PC-9 (cell line): ENCODE results near the gene KLHL1. TPM values are rescaled to one million over a fixed set of nuclear protein-coding genes. Genes with fewer than 3 reads are reported as not detected.

Source experiments
- BruUV-seq: library from RNA; stranded (reverse); fragments of 400-500 nt; replicated peaks from 2 replicates; lab custom pipeline; 2021; lab: Mats Ljungman, UMichigan
- CTCF ChIA-PET: fragments of 300-600 bp; sonication (Branson Sonifier 250); formaldehyde crosslinking; loops from one replicate; lab custom pipeline; 2022; ENCODE audit warnings: antibody characterized with exemption; lab: Charles Lee
- POLR2A ChIA-PET: fragments of 300-600 bp; sonication (Branson Sonifier 250); formaldehyde crosslinking; loops from one replicate; lab custom pipeline; 2022; ENCODE audit warnings: antibody characterized with exemption; ENCODE audit not compliant: unreplicated experiment; lab: Charles Lee
- DNase-seq, 2 experiments: peaks; one replicate each; pipeline versions ENCODE4 v3.0.0 to v3.0.0-alpha.2; 2015 to 2022; ENCODE audit warnings: mixed read lengths in 1 of 2
- H2AFZ ChIP-seq: fragments of 200-600 bp; sonication (generic); 2 replicates; pipeline ENCODE4 v1.8.1; 2017; ENCODE audit warnings: antibody characterized with exemption
- H3F3A ChIP-seq: fragments of 200-600 bp; sonication (generic); 2 replicates; pipeline ENCODE4 v1.8.1; 2017; ENCODE audit warnings: antibody characterized with exemption, mild to moderate bottlenecking, low read depth; ENCODE audit not compliant: insufficient read depth
- H3K27ac ChIP-seq: fragments of 200-600 bp; sonication (generic); 2 replicates; pipeline ENCODE4 v1.6.1; 2016; ENCODE audit warnings: mixed run types
- H3K27me3 ChIP-seq: fragments of 200-600 bp; sonication (generic); 2 replicates; pipeline ENCODE4 v1.6.1; 2016; ENCODE audit warnings: low read depth, mixed run types; ENCODE audit not compliant: insufficient read depth
- H3K36me3 ChIP-seq: fragments of 200-600 bp; sonication (generic); 2 replicates; pipeline ENCODE4 v1.6.1; 2016; ENCODE audit warnings: low read depth, mixed run types
- H3K4me1 ChIP-seq: fragments of 200-600 bp; sonication (generic); replicated peaks from 2 replicates; pipeline ENCODE4 v1.6.1; 2016; ENCODE audit warnings: mixed run types; ENCODE audit not compliant: insufficient read depth
- H3K4me2 ChIP-seq: fragments of 200-600 bp; sonication (generic); 2 replicates; pipeline ENCODE4 v1.6.1; 2017; ENCODE audit warnings: mixed run types
- H3K4me3 ChIP-seq: fragments of 200-600 bp; sonication (generic); 2 replicates; pipeline ENCODE4 v1.6.1; 2016; ENCODE audit warnings: mixed run types
- H3K79me2 ChIP-seq: fragments of 200-600 bp; sonication (generic); 2 replicates; pipeline ENCODE4 v1.6.1; 2017; ENCODE audit warnings: low read depth, mixed run types
- H3K9me2 ChIP-seq: fragments of 200-600 bp; sonication (generic); 2 replicates; pipeline ENCODE4 v1.8.1; 2017; ENCODE audit warnings: mild to moderate bottlenecking; ENCODE audit not compliant: insufficient read depth
- H3K9me3 ChIP-seq: fragments of 200-600 bp; sonication (generic); 2 replicates; pipeline ENCODE4 v1.8.1; 2016; ENCODE audit warnings: low read depth; ENCODE audit not compliant: insufficient read depth
- H4K20me1 ChIP-seq: fragments of 200-600 bp; sonication (generic); 2 replicates; pipeline ENCODE4 v1.8.1; 2017; ENCODE audit not compliant: insufficient read depth
- CTCF ChIP-seq: fragments of 200-600 bp; sonication (generic); conservative IDR thresholded peaks from 2 replicates; pipeline ENCODE4 v1.6.1; 2017; ENCODE audit warnings: mixed run types, antibody characterized with exemption, mild to moderate bottlenecking, moderate library complexity
- EZH2 ChIP-seq: fragments of 200-600 bp; sonication (generic); IDR thresholded peaks from 2 replicates; pipeline ENCODE4 v1.8.0; 2017; ENCODE audit warnings: antibody characterized with exemption, low read depth
- intact Hi-C: fragments of 100-400 bp; cut with micrococcal nuclease; formaldehyde crosslinking; loops from one replicate; pipeline ENCODE4 v1.10.0; 2022; ENCODE audit not compliant: unreplicated experiment
- total RNA-seq: library from RNA; stranded (reverse); gene quantifications from 2 replicates; pipeline ENCODE4 v1.2.3, GENCODE V29; 2021

KLHL1 gene
- total RNA-seq, 1 experiment from 2014 or later, result not detected

DNA sequence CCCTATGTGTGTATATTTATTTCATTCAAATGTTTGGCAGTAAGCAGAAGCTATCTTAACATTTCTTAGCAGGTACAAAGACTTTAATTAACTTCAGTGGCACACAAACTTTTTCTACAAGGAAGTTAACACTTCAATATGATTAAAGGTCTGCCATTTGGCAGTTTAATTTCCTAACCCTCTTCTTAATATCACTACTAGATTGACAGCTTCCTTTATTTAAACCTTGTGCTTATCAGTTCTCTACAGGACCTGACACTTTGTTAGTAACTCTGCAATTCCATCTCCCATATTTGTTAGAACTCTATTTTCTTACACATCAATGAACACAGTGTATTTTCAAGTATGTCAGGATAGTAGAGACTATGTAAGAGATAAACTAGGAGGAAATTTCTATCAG, 153.0 kb downstream of the KLHL1 start:
- no peaks in the 10 kb centered on the region for H3K9me3 ChIP-seq
- TF ChIP-seq CTCF (no peak), EZH2 (no peak)
- H3K27me3 ChIP-seq, result no peaks in the 10 kb centered on the region
- DNase-seq, result no peak
- no peak overlapping the region for H2AFZ ChIP-seq
- no TSS peak for BruUV-seq
- intact Hi-C loops, result no loop called here
- H3K4me2 ChIP-seq, result no peak overlapping the region
- H4K20me1 ChIP-seq, result no peaks in the 10 kb centered on the region
- ChIA-PET CTCF (no interaction called here), POLR2A (no interaction called here)
- H3F3A ChIP-seq, result no peaks in the 10 kb centered on the region
- H3K4me1 ChIP-seq, result no peaks in the 10 kb centered on the region
- no peaks in the 10 kb centered on the region for H3K9me2 ChIP-seq
- H3K79me2 ChIP-seq, result no peaks in the 10 kb centered on the region
- H3K36me3 ChIP-seq, result no peaks in the 10 kb centered on the region
- H3K27ac ChIP-seq, result no peak overlapping the region
- no peak overlapping the region for H3K4me3 ChIP-seq

- BruUV-seq, result no TSS peak
- ChIA-PET CTCF (no interaction called here), POLR2A (no interaction called here)
- Histone ChIP-seq H3K4me1 (no peaks in the 10 kb centered on the region), H3K9me3 (no peaks in the 10 kb centered on the region), H3K27ac (no peak overlapping the region), H3K27me3 (no peaks in the 10 kb centered on the region), H3K79me2 (no peaks in the 10 kb centered on the region), H3K4me2 (no peak overlapping the region), H3F3A (no peaks in the 10 kb centered on the region), H2AFZ (no peak overlapping the region), H4K20me1 (no peaks in the 10 kb centered on the region), H3K9me2 (no peaks in the 10 kb centered on the region), H3K4me3 (no peak overlapping the region), H3K36me3 (no peaks in the 10 kb centered on the region)
- no peak for DNase-seq
- intact Hi-C loops, result no loop called here
- TF ChIP-seq EZH2, result no peak
- no peak for TF ChIP-seq CTCF
Measured at GRCh38 chr13:69951412-69951811, 156.8 kb downstream of the KLHL1 start.

GRCh38 chr13:69950160-69950559, 158.1 kb downstream of the KLHL1 start:
- Histone ChIP-seq H3F3A (no peaks in the 10 kb centered on the region), H3K27me3 (no peaks in the 10 kb centered on the region), H3K4me3 (no peak overlapping the region), H3K27ac (no peak overlapping the region), H3K4me1 (no peaks in the 10 kb centered on the region), H2AFZ (no peak overlapping the region), H3K9me3 (no peaks in the 10 kb centered on the region), H3K4me2 (no peak overlapping the region), H4K20me1 (no peaks in the 10 kb centered on the region), H3K79me2 (no peaks in the 10 kb centered on the region), H3K36me3 (no peaks in the 10 kb centered on the region), H3K9me2 (no peaks in the 10 kb centered on the region)
- no TSS peak for BruUV-seq
- no peak for TF ChIP-seq EZH2
- no peak for TF ChIP-seq CTCF
- DNase-seq, result no peak
- ChIA-PET POLR2A (no interaction called here), CTCF (no interaction called here)
- intact Hi-C loops, result no loop called here
